GM12873 (cell line): ENCODE data around the gene STARD8.

Experiments
- TF ChIP-seq, protein P1 (sequence below): IDR thresholded peaks from 2 replicates; pipeline ENCODE4 v1.5.1; 2012; ENCODE audit warnings: low read depth, mild to moderate bottlenecking, moderate library complexity, low read length, control low read depth; ENCODE audit not compliant: insufficient read depth; ENCODE audit errors: missing control alignments

STARD8 gene

DNA sequence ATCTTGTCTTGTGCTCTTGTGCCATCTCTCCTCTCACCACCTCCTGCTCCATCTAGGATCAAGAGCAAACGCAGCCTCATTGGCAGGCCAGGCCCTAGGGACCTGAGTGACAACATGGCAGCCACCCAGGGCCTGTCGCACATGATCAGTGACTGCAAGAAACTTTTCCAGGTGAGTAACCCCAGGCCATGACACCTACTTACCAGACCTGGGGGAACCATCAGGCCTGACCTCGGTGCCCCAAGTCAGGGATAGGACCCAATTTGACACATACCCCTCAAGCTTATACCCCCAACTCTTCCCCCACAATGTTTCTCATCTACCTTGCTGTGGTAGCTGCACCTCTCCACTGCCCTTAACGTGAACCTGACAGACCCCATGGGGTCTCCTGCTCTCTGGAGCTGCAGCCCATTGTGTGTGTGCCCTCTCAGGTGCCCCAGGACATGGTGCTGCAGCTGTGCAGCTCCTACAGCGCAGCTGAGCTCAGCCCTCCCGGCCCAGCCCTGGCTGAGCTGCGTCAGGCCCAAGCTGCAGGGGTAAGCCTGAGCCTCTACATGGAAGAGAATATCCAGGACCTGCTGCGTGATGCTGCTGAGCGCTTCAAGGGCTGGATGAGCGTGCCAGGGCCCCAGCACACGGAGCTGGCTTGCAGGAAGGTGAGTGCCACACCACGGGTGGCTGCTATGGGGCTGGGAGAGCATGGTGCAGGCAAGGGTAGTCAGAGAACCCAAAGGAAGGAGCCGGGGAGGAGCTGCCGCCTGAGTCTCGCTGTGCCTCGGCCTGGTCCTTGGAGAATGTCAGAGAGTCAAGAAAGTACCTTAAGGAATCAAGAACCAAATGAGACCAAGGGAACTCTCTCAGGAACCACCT is 74.8 kb downstream of the STARD8 start:
- TF ChIP-seq, protein P1, sequence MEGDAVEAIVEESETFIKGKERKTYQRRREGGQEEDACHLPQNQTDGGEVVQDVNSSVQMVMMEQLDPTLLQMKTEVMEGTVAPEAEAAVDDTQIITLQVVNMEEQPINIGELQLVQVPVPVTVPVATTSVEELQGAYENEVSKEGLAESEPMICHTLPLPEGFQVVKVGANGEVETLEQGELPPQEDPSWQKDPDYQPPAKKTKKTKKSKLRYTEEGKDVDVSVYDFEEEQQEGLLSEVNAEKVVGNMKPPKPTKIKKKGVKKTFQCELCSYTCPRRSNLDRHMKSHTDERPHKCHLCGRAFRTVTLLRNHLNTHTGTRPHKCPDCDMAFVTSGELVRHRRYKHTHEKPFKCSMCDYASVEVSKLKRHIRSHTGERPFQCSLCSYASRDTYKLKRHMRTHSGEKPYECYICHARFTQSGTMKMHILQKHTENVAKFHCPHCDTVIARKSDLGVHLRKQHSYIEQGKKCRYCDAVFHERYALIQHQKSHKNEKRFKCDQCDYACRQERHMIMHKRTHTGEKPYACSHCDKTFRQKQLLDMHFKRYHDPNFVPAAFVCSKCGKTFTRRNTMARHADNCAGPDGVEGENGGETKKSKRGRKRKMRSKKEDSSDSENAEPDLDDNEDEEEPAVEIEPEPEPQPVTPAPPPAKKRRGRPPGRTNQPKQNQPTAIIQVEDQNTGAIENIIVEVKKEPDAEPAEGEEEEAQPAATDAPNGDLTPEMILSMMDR, result no peak

DNA sequence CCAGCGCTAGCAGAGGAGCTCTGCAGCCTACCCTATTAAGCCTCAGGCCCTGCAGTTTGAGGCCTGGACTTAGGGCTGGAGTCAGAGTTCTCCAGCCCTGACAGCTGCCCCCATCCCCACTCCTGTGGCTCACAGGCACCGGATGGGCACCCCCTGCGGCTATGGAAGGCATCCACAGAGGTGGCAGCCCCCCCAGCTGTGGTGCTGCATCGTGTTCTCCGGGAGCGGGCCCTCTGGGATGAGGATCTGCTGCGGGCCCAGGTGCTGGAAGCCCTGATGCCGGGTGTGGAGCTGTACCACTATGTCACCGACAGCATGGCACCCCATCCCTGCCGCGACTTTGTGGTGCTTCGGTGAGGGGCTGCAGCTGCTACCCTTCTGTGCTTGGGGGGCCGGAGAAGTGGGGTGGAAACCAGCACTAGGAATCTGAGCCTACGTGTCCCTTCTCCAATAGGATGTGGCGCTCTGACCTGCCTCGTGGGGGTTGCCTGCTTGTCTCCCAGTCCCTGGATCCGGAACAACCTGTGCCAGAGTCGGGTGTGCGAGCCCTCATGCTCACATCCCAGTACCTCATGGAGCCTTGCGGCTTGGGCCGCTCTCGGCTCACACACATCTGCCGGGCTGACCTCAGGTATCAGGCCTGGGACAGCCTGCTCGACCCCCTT is 76.2 kb downstream of the STARD8 start:
- TF ChIP-seq, protein P1, result no peak

DNA sequence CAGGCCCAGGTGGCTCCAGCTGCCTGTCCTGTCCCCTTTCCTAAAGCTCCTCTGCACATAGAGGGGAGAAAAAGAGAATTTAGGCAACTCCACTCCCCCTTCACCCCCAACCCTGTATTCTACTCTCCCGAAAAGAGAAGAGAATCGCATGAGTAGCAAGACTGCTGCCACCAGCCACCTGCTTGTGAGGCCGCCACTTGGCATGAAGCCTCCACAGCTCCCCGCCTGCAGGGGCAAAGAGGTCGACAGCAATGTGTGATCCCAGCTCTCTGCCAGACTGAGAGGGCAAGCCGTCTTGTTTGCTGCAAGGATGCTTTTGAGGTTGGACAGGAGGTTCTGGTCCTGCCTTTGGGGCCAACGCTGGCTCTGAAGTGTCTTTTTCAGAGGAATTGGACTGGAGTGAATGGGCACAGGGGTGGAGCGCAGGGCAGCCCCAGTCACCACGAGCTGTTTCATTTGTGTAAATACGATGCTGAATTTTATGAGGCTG is 77.1 kb downstream of the STARD8 start:
- TF ChIP-seq, protein P1, result no peak

DNA sequence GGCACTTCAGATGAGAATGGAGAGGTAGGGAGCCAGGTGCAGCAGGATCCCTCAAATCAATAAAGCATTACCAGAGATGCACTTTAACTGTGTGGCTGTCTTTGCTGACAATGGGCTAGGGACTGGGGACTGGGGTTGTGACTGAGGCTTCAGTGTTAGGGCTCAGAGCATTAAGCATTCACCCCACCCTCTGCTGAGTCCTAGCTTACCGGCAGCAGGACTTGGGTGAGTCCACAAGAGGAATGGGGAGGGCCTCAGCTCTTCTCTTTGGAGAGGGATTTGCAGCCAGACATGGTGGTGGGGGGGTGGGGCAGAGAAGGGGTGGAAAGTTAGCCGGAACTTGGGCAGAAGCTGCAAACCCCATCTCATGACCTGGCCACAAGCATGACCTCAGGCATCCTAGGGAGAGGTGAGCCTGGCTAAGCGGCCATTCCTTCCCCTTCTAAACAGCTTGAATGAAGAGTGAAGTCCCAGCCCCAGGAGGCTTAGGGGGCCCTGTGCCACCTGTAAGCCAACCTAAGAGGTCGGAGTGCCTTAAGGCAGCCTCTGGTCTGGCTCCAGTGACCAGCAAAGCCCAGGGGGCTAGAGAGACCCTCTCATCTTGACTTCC is 78.4 kb downstream of the STARD8 start:
- TF ChIP-seq, protein P1, result no peak

DNA sequence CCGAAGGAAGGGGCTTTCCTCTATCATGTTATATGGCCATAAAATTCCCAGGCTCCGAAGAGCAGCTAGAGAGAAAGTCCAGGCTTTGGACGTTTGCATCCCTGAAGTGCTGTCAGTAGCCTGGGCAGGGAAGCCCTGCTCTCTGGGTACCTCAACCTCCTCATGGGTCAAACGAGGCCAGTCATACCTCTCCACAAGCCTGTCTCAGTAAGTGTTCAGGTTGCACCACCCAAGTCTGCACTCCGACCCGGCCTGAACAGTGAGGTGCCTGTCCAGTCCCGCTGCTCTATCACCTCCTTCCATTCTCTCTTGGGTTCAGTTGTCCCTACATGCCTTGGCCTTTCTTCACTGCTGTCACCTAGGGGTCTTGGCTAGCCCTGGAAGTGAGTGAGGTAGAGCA is 78.9 kb downstream of the STARD8 start:
- TF ChIP-seq, protein P1, result no peak

DNA sequence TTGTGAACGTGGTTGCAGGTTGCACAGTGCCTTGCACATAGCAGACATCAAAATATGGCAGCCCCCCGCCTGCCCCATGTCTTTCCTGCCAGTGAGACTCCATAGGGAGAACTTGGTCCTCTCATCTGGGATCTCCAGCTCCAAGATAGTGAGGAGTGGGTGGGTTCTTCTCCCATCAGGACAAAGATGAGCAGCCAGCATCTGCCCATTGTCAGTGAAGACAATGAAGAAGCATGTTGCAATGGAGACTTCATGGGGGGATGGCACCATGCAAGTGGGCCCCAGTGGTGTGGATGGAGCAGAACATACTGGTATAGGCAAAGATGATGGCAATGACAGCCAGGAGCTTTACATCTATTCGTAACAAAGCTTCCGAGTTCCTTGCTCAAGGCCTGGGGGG is 80.2 kb downstream of the STARD8 start:
- TF ChIP-seq, protein P1, result no peak

DNA sequence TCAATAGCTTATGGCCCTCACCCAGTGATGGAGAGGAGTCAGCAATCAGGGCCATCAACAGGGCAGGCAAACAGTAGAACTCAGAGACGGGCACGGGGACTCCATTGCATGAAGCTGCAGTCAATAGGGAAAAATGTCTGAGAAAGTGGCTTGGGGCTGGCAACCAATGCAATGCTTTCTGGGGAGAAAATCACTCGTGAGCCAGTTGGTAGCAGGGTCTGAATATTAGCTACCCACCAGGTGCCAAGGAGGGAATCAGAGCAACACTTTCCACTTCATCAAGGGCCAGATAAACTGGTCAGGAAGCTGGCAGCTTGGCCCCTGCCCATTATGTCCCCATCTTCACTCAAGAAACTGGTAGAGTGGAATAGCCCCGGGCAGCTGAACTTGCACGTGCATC is 80.7 kb downstream of the STARD8 start:
- TF ChIP-seq, protein P1, result no peak
